Gastrocnemius medialis (tissue), 4 donors: ENCODE data around the gene SMG7.

Experiments
- CTCF ChIP-seq, 5 experiments: fragments of 450-650 bp in 3 of 5; fragments of 200-600 bp in 2 of 5; sonication (generic) in 2 of 5; IDR thresholded peaks in 4 of 5; conservative IDR thresholded peaks in 1 of 5; 1 replicate in 4 of 5; 2 replicates in 1 of 5; pipeline ENCODE4 v1.5.1; 2016 to 2019; ENCODE audit warnings: antibody characterized with exemption in 5 of 5, mild to moderate bottlenecking in 3 of 5, moderate library complexity in 3 of 5
- POLR2A ChIP-seq, 2 donors: fragments of 450-650 bp; IDR thresholded peaks; one replicate each; pipeline ENCODE4 v1.6.1; 2017; ENCODE audit warnings: antibody characterized with exemption in 2 of 2, mild to moderate bottlenecking in 2 of 2, moderate library complexity in 2 of 2

- no peak for TF ChIP-seq CTCF (IDR thresholded peaks at IDR 0.05 in 4 of 5, conservative IDR thresholded peaks at IDR 0.05 in 1 of 5)
- TF ChIP-seq POLR2A (IDR thresholded peaks at IDR 0.05): no peak
Measured at GRCh38 chr1:183595537-183595936, 123.2 kb downstream of the SMG7 start.
